DMS153 (cell line): ENCODE data around the gene TTLL11.

Source experiments
- DNase-seq: peaks from one replicate; lab custom pipeline; 2025; lab: John Stamatoyannopoulos, UW

Gene TTLL11

GRCh38 chr9:122051351-122052321 lies 41.5 kb downstream of the TTLL11 start:
- DNase-seq: no peak

- DNase-seq: no peak
Observed at GRCh38 chr9:122050167-122050566, 42.9 kb downstream of the TTLL11 start.

- no peak for DNase-seq
Observed at GRCh38 chr9:122042056-122042455, 51.1 kb downstream of the TTLL11 start.

GRCh38 chr9:122040561-122041242 lies 52.4 kb downstream of the TTLL11 start:
- no peak for DNase-seq

- DNase-seq: no peak
Observed at GRCh38 chr9:122039234-122039633, 53.9 kb downstream of the TTLL11 start.

GRCh38 chr9:122036988-122037387 lies 56.1 kb downstream of the TTLL11 start:
- DNase-seq: no peak

- no peak for DNase-seq
Observed at GRCh38 chr9:122036408-122036807, 56.7 kb downstream of the TTLL11 start.

- no peak for DNase-seq
Observed at GRCh38 chr9:122033775-122034373, 59.2 kb downstream of the TTLL11 start.

- no peak for DNase-seq
Observed at GRCh38 chr9:122032346-122032745, 60.8 kb downstream of the TTLL11 start.

GRCh38 chr9:122031776-122032175 lies 61.3 kb downstream of the TTLL11 start:
- no peak for DNase-seq

- no peak for DNase-seq
Observed at GRCh38 chr9:122031157-122031556, 62.0 kb downstream of the TTLL11 start.

GRCh38 chr9:122030357-122030756 lies 62.8 kb downstream of the TTLL11 start:
- no peak for DNase-seq

GRCh38 chr9:122029898-122030297 lies 63.2 kb downstream of the TTLL11 start:
- no peak for DNase-seq

GRCh38 chr9:122028089-122028488 lies 65.0 kb downstream of the TTLL11 start:
- no peak for DNase-seq

GRCh38 chr9:122020398-122020797 lies 72.7 kb downstream of the TTLL11 start:
- no peak for DNase-seq

- DNase-seq: no peak
Observed at GRCh38 chr9:122016744-122017143, 76.4 kb downstream of the TTLL11 start.

GRCh38 chr9:122016309-122016708 lies 76.8 kb downstream of the TTLL11 start:
- DNase-seq: no peak

- DNase-seq: no peak
Observed at GRCh38 chr9:122015170-122015821, 77.8 kb downstream of the TTLL11 start.

- no peak for DNase-seq
Observed at GRCh38 chr9:122011818-122012498, 81.2 kb downstream of the TTLL11 start.

GRCh38 chr9:122008559-122008958 lies 84.5 kb downstream of the TTLL11 start:
- no peak for DNase-seq

- no peak for DNase-seq
Observed at GRCh38 chr9:122007837-122008236, 85.3 kb downstream of the TTLL11 start.

GRCh38 chr9:122005597-122005996 lies 87.5 kb downstream of the TTLL11 start:
- DNase-seq: no peak
